Measurements from ENCODE around the gene SWAP70.

SWAP70 gene

GRCh38 chr11:9651481-9651880 lies 12.4 kb upstream of the SWAP70 start:
- DNase-seq (ENCODE audit: low read depth in 3 of 3, low spot score in 1 of 3) = no peak

- DNase-seq (ENCODE audit: low read depth in 3 of 3, low spot score in 1 of 3) = no peak
Measured at GRCh38 chr11:9651899-9652748, 11.8 kb upstream of the SWAP70 start.

- DNase-seq (ENCODE audit: low read depth in 3 of 3, low spot score in 1 of 3) = no peak
Measured at GRCh38 chr11:9653871-9654270, 10.0 kb upstream of the SWAP70 start.

GRCh38 chr11:9656864-9657263 lies 7.0 kb upstream of the SWAP70 start:
- no peak for DNase-seq (ENCODE audit: low read depth in 3 of 3, low spot score in 1 of 3)

- no peak for DNase-seq (ENCODE audit: low read depth in 3 of 3, low spot score in 1 of 3)
Measured at GRCh38 chr11:9657531-9657930, 6.3 kb upstream of the SWAP70 start.

- DNase-seq (ENCODE audit: low read depth in 3 of 3, low spot score in 1 of 3) = no peak
Measured at GRCh38 chr11:9660886-9661285, 3.0 kb upstream of the SWAP70 start.

- no peak for DNase-seq (ENCODE audit: low read depth in 3 of 3, low spot score in 1 of 3)
Measured at GRCh38 chr11:9662273-9662672, 1.6 kb upstream of the SWAP70 start.

- peak in 1 of 3 donors; percentile 4 for DNase-seq (ENCODE audit: low read depth in 3 of 3, low spot score in 1 of 3)
Measured at GRCh38 chr11:9664276-9665171, 647 bp downstream of the SWAP70 start.

- DNase-seq (ENCODE audit: low read depth in 3 of 3, low spot score in 1 of 3) = no peak
Measured at GRCh38 chr11:9665749-9666148, 1.9 kb downstream of the SWAP70 start.

- DNase-seq (ENCODE audit: low read depth in 3 of 3, low spot score in 1 of 3) = no peak
Measured at GRCh38 chr11:9669954-9670353, 6.1 kb downstream of the SWAP70 start.

GRCh38 chr11:9672288-9672916 lies 8.5 kb downstream of the SWAP70 start:
- DNase-seq (ENCODE audit: low read depth in 3 of 3, low spot score in 1 of 3) = no peak

GRCh38 chr11:9672918-9673317 lies 9.0 kb downstream of the SWAP70 start:
- DNase-seq (ENCODE audit: low read depth in 3 of 3, low spot score in 1 of 3) = no peak

GRCh38 chr11:9675691-9676090 lies 11.8 kb downstream of the SWAP70 start:
- DNase-seq (ENCODE audit: low read depth in 3 of 3, low spot score in 1 of 3) = no peak

- DNase-seq (ENCODE audit: low read depth in 3 of 3, low spot score in 1 of 3) = no peak
Measured at GRCh38 chr11:9677951-9678350, 14.1 kb downstream of the SWAP70 start.

- no peak for DNase-seq (ENCODE audit: low read depth in 3 of 3, low spot score in 1 of 3)
Measured at GRCh38 chr11:9678576-9678975, 14.7 kb downstream of the SWAP70 start.

GRCh38 chr11:9680028-9680427 lies 16.2 kb downstream of the SWAP70 start:
- no peak for DNase-seq (ENCODE audit: low read depth in 3 of 3, low spot score in 1 of 3)

- DNase-seq (ENCODE audit: low read depth in 3 of 3, low spot score in 1 of 3) = no peak
Measured at GRCh38 chr11:9681583-9682372, 17.9 kb downstream of the SWAP70 start.

GRCh38 chr11:9687711-9688477 lies 24.0 kb downstream of the SWAP70 start:
- DNase-seq (ENCODE audit: low read depth in 3 of 3, low spot score in 1 of 3) = no peak

- no peak for DNase-seq (ENCODE audit: low read depth in 3 of 3, low spot score in 1 of 3)
Measured at GRCh38 chr11:9688716-9689511, 25.0 kb downstream of the SWAP70 start.

Measured in stimulated activated CD4-positive, alpha-beta T cell treated with anti-CD3 and anti-CD28 coated beads, TNF-alpha, amount 100 ng/mL, for 1 hour (primary cell).